Esophagus squamous epithelium (tissue), 5 donors: ENCODE data around the gene SUDS3. TPM values are rescaled to one million over a fixed set of nuclear protein-coding genes. Genes with fewer than 3 reads are reported as not detected.

Experiments used
- DNase-seq: peaks from one replicate; lab custom pipeline; 2025; lab: John Stamatoyannopoulos, UW
- H3K27ac ChIP-seq, 4 donors: fragments of 200-600 bp; sonication (generic); one replicate each; pipeline ENCODE4 v1.5.1; 2016 to 2019; ENCODE audit warnings: mild to moderate bottlenecking in 1 of 4
- H3K27me3 ChIP-seq, 4 donors: fragments of 200-600 bp; sonication (generic); 1 replicate in 3 of 4; 2 replicates in 1 of 4; pipeline versions ENCODE4 v1.5.1 to v1.6.0; 2017 to 2021; ENCODE audit warnings: antibody characterized with exemption in 1 of 4
- H3K36me3 ChIP-seq, 3 donors: fragments of 200-600 bp; sonication (generic); one replicate each; pipeline ENCODE4 v1.5.1; 2016 to 2019
- H3K4me1 ChIP-seq, 3 donors: fragments of 200-600 bp; sonication (generic); one replicate each; pipeline ENCODE4 v1.5.1; 2017 to 2019
- H3K4me3 ChIP-seq, 4 donors: fragments of 200-600 bp; sonication (generic); 1 replicate in 3 of 4; 2 replicates in 1 of 4; pipeline ENCODE4 v1.5.1; 2016 to 2019; ENCODE audit warnings: mild to moderate bottlenecking in 2 of 4, moderate library complexity in 1 of 4
- H3K9me3 ChIP-seq, 3 donors: fragments of 200-600 bp; sonication (generic); one replicate each; pipeline ENCODE4 v1.5.1; 2016 to 2019
- POLR2A ChIP-seq, 4 donors: fragments of 450-650 bp; IDR thresholded peaks; one replicate each; pipeline ENCODE4 v1.6.1; 2017; ENCODE audit warnings: antibody characterized with exemption in 4 of 4, mild to moderate bottlenecking in 4 of 4, moderate library complexity in 3 of 4
- WGBS, 2 donors: methylation state at CpG; one replicate each; pipeline ENCODE4 v1.1.5; 2018; 5-methylcytosine and 5-hydroxymethylcytosine counted together
- intact Hi-C: fragments of 100-400 bp; cut with DNase I; formaldehyde crosslinking; loops from one replicate; pipeline ENCODE4 v1.15.0; 2022
- total RNA-seq, 4 donors: library from RNA; depleted of rRNA; stranded (reverse); fragments of >200 nt; gene quantifications; one replicate each; pipeline ENCODE4 v1.1.0, GENCODE V29; 2016
- TF ChIP-seq, protein P1 (sequence below), 6 experiments: fragments of 450-650 bp in 4 of 6; fragments of 200-600 bp in 2 of 6; sonication (generic) in 2 of 6; IDR thresholded peaks; one replicate each; pipeline ENCODE4 v1.5.1; 2016 to 2019; ENCODE audit warnings: antibody characterized with exemption in 6 of 6, mild to moderate bottlenecking in 4 of 6, moderate library complexity in 4 of 6
- donor health status: DM: yes; HTN: yes; CAD: no.

SUDS3 gene
- total RNA-seq, 4 donors from 2014 or later = 43.3 to 55.0 (median 44.8) TPM

DNA sequence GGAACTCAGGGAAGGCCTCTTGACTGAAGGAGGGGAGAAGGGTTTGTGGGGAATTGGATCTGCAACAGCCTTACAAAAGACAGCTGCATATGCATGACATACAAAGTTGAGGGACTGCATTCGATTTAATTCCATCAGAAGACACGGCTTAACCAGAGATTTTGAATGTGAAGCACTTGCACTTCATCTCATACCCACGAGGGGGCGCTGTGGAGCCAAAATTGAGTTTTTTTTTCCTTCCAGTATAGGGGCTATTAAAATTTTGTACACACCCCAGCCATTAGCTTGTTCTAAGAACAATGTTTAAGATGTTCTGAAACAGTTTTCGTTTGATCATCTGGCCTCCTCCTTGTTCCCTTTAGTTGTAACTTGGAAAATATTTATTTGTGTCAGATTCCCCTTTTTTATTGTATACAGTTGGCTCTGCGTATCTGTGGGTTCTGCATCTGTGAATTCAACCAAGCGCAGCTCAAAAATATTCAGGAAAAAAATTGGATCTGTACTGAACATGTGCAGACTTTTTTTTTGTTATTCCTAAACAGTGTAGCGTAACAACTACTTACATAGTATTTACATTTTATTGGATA, 1.6 kb downstream of the SUDS3 start:
- TF ChIP-seq, protein P1, sequence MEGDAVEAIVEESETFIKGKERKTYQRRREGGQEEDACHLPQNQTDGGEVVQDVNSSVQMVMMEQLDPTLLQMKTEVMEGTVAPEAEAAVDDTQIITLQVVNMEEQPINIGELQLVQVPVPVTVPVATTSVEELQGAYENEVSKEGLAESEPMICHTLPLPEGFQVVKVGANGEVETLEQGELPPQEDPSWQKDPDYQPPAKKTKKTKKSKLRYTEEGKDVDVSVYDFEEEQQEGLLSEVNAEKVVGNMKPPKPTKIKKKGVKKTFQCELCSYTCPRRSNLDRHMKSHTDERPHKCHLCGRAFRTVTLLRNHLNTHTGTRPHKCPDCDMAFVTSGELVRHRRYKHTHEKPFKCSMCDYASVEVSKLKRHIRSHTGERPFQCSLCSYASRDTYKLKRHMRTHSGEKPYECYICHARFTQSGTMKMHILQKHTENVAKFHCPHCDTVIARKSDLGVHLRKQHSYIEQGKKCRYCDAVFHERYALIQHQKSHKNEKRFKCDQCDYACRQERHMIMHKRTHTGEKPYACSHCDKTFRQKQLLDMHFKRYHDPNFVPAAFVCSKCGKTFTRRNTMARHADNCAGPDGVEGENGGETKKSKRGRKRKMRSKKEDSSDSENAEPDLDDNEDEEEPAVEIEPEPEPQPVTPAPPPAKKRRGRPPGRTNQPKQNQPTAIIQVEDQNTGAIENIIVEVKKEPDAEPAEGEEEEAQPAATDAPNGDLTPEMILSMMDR (IDR thresholded peaks at IDR 0.05) = peak; percentile 92 to 99 (median 96)
- TF ChIP-seq POLR2A (IDR thresholded peaks at IDR 0.05) = no peak
- no peaks in the 10 kb centered on the region for H3K9me3 ChIP-seq
- H3K27me3 ChIP-seq = no peaks in the 10 kb centered on the region
- no peak for DNase-seq
- 32 to 34% methylated on average over 8 of the region's 8 CpGs for WGBS, 2 donors
- peaks cover 0 to 45% (median 14%) of the 10 kb centered on the region in 3 donors for H3K36me3 ChIP-seq
- H3K4me1 ChIP-seq = peaks cover 9 to 49% (median 27%) of the 10 kb centered on the region in 3 donors
- peak overlapping the region; percentile 92 to 97 (median 95) for H3K27ac ChIP-seq
- intact Hi-C loops = loop anchor here (5.0 kb wide), 2 partner anchors 196 to 256 kb away; no protein-coding TSS in a partner anchor
- H3K4me3 ChIP-seq = peak overlapping the region; percentile 74 to 91 (median 87)

DNA sequence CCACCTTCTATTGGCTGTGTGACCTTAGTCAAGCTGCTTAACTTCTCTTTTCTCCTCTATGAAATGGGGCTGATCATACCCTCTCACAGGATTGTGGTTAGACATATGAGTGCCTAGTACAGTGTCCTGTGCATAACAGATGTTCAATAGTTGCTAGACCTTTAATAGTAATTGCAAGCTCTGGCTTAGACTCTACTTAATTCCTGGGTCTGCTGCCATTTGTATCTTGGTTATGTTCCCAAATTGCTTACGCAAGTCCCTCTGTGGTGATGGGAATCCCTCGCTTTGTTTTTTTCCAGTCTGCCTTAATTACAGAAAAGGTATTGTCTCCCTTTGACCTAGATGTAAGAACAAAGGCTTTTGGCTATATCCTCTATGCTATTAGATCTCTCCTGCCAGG, 15.1 kb downstream of the SUDS3 start:
- no peak for DNase-seq

DNA sequence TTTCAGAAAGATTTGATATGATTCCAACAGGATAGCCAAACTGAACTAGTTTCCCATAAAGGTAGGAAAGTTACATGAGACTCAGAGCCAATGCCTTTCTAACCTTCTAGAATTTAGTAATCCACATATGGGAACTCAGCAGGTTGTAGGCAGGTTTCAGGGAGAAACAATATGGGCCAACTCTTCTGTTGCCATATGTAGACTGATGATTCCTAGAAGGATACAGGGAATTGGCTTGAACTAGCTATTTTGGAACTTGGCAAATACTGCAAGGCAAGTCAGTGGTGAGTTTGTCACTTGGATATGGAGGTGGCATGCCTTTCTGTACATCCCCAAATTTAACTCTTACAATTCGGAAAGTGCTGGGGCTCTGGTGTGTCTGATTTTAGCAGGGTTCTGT, 15.5 kb downstream of the SUDS3 start:
- H3K36me3 ChIP-seq = peaks cover 3 to 100% (median 15%) of the 10 kb centered on the region in 3 donors

More for the DNA sequence above, 15.1 kb downstream of the SUDS3 start:
- WGBS, 2 donors = 74 to 77% methylated on average over 2 of the region's 2 CpGs
- Histone ChIP-seq H3K4me1 (no peaks in the 10 kb centered on the region), H3K27me3 (no peaks in the 10 kb centered on the region), H3K9me3 (no peaks in the 10 kb centered on the region), H3K4me3 (no peak overlapping the region), H3K36me3 (peaks cover 7 to 100% (median 15%) of the 10 kb centered on the region in 3 donors), H3K27ac (no peak overlapping the region)
- TF ChIP-seq, protein P1 (IDR thresholded peaks at IDR 0.05) = no peak
- no peak for TF ChIP-seq POLR2A (IDR thresholded peaks at IDR 0.05)
- intact Hi-C loops = no loop called here

DNA sequence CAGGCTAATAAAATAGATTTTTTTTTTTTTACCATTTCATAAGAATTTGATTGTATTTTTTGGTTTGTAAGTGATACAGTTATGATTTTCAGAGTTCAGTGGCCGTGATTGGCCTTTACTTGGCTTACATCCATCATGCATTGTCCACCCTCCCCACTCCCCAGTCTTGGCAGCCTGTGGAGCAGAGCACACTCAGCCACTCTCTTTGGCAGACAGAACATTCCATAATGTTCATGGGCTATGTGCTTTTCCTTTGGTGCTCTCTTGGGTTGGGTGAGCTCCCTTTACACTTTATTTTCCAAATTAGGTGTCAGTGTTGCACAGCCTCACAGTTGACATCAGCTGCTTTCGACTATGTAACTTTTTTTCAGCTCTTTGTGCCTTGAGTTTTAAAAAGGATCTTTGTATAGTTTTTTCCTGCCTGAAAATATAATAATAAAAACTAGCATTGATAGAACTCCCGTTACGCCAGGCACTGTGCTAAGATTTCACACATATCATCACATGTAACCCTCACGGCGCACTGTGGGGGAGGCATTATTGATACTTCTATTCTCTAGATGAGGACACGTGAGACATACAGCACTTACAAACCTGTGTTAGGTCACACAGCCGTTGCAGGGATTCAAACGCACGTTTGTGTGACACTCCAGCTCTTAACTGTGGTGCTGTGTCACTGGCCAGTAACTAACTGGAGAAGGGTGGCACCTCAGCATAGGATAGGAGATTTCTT, 21.5 kb downstream of the SUDS3 start:
- peak overlapping the region in 2 of 4 donors; percentile 7 to 26 for H3K27ac ChIP-seq
- H3K4me3 ChIP-seq = no peak overlapping the region
- 73 to 88% methylated on average over 10 of the region's 10 CpGs for WGBS, 2 donors
- H3K9me3 ChIP-seq = no peaks in the 10 kb centered on the region
- H3K27me3 ChIP-seq = no peaks in the 10 kb centered on the region
- intact Hi-C loops = no loop called here
- no peak for TF ChIP-seq POLR2A (IDR thresholded peaks at IDR 0.05)
- TF ChIP-seq, protein P1 (IDR thresholded peaks at IDR 0.05) = no peak
- no peak for DNase-seq
- peaks cover 0 to 99% (median 7%) of the 10 kb centered on the region in 3 donors for H3K36me3 ChIP-seq
- H3K4me1 ChIP-seq = peaks cover 0 to 5% (median 0%) of the 10 kb centered on the region in 3 donors

More for the DNA sequence above, 15.5 kb downstream of the SUDS3 start:
- intact Hi-C loops = no loop called here
- Histone ChIP-seq H3K4me3 (no peak overlapping the region), H3K9me3 (no peaks in the 10 kb centered on the region), H3K4me1 (no peaks in the 10 kb centered on the region), H3K27me3 (no peaks in the 10 kb centered on the region), H3K27ac (no peak overlapping the region)
- DNase-seq = no peak
- TF ChIP-seq, protein P1 (IDR thresholded peaks at IDR 0.05) = no peak
- no peak for TF ChIP-seq POLR2A (IDR thresholded peaks at IDR 0.05)
- WGBS, 2 donors = 82 to 100% methylated on average over 1 of the region's 1 CpG

DNA sequence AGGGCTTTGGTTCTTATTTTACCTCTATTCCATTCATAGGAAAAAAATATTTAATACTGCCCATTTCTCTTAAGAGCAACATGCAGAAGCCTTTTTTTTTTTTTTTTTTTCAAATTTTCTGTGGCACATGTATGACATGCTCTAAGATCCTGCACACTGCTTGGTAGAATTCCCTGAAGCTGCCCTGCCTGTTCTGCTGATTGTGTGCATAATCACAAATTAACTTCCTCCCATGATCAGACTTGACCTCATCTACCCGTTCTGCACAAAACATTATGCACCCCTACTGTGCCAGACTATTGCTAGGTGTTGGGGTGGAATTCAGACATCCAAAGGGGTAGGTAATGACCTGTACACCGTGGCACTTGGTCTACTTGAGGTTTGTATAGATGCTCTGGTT, 22.2 kb downstream of the SUDS3 start:
- no peak overlapping the region for H3K4me3 ChIP-seq
- TF ChIP-seq, protein P1 (IDR thresholded peaks at IDR 0.05) = no peak
- TF ChIP-seq POLR2A (IDR thresholded peaks at IDR 0.05) = no peak
- H3K4me1 ChIP-seq = peaks cover 0 to 5% (median 0%) of the 10 kb centered on the region in 3 donors
- no peaks in the 10 kb centered on the region for H3K27me3 ChIP-seq
- WGBS, 2 donors = 63 to 78% methylated on average over 2 of the region's 2 CpGs
- peak overlapping the region in 1 of 4 donors; percentile 26 for H3K27ac ChIP-seq
- peaks cover 0 to 99% (median 7%) of the 10 kb centered on the region in 3 donors for H3K36me3 ChIP-seq
- no peaks in the 10 kb centered on the region for H3K9me3 ChIP-seq
- intact Hi-C loops = no loop called here
- DNase-seq = no peak
